ENCODE data around the gene ZMYND11.
A peak's percentile ranks its signal among the peaks of the same experiment; 100 is the strongest.

- peak in 5 of 6 experiments; percentile 16 to 33 (median 26) for TF ChIP-seq CTCF (IDR thresholded peaks at IDR 0.05)
- no peak for TF ChIP-seq POLR2A (IDR thresholded peaks at IDR 0.05)
These were observed 1.8 kb downstream of the ZMYND11 start for GRCh38 chr10:137031-137430.
